ENCODE results near the gene KAT6B. TPM values are rescaled to one million over a fixed set of nuclear protein-coding genes. Genes with fewer than 3 reads are reported as not detected.

KAT6B gene
- total RNA-seq, 4 donors from 2014 or later = 34.2 to 84.2 (median 47.3) TPM

- no peaks in the 10 kb centered on the region for H3K4me1 ChIP-seq
- WGBS = 85% methylated on average over 10 of the region's 10 CpGs
- TF ChIP-seq EP300 (IDR thresholded peaks at IDR 0.05) (no peak), CTCF (IDR thresholded peaks at IDR 0.05) (no peak), POLR2A (IDR thresholded peaks at IDR 0.05) (no peak), POLR2AphosphoS5 (IDR thresholded peaks at IDR 0.05) (no peak)
- no peaks in the 10 kb centered on the region for H3K9me3 ChIP-seq
- H3K36me3 ChIP-seq = no peaks in the 10 kb centered on the region
- no peaks in the 10 kb centered on the region for H3K27me3 ChIP-seq
- H3K27ac ChIP-seq = no peak overlapping the region
- DNase-seq (ENCODE audit: low spot score in 2 of 2) = no peak
- H3K4me3 ChIP-seq = no peak overlapping the region
Measured at GRCh38 chr10:75035975-75036708, 209.7 kb downstream of the KAT6B start.

GRCh38 chr10:75037171-75038153 is 211.1 kb downstream of the KAT6B start:
- H3K27me3 ChIP-seq = no peaks in the 10 kb centered on the region
- no peak overlapping the region for H3K27ac ChIP-seq
- TF ChIP-seq POLR2A (IDR thresholded peaks at IDR 0.05) (no peak), EP300 (IDR thresholded peaks at IDR 0.05) (no peak), POLR2AphosphoS5 (IDR thresholded peaks at IDR 0.05) (no peak), CTCF (IDR thresholded peaks at IDR 0.05) (no peak)
- no peaks in the 10 kb centered on the region for H3K9me3 ChIP-seq
- H3K36me3 ChIP-seq = no peaks in the 10 kb centered on the region
- DNase-seq (ENCODE audit: low spot score in 2 of 2) = no peak
- no peak overlapping the region for H3K4me3 ChIP-seq
- 87% methylated on average over 29 of the region's 32 CpGs for WGBS
- H3K4me1 ChIP-seq = no peaks in the 10 kb centered on the region

DNA sequence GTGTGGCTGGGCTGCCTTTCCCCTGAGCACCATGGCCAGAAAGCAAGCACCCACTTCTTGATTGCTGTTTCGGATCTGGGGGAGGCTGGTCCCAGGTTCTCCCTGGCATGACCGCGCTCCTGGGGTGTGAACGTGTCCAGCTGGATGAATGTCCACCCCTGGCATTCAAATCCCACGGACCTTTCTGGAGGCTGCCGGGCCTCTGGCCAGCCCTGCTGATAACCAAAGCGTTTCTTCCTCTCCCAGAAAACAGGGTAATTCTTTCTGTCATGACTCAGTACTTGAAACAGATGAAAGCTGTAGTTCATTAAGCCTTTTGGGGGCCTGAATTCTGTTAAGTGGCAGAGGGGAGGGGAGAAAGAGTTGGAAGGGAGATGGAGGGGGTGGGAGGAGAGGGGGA is 211.9 kb downstream of the KAT6B start:
- no peaks in the 10 kb centered on the region for H3K36me3 ChIP-seq
- no peak for DNase-seq (ENCODE audit: low spot score in 2 of 2)
- H3K4me3 ChIP-seq = no peak overlapping the region
- H3K4me1 ChIP-seq = no peaks in the 10 kb centered on the region
- no peaks in the 10 kb centered on the region for H3K27me3 ChIP-seq
- 52% methylated on average over 7 of the region's 7 CpGs for WGBS
- TF ChIP-seq EP300 (IDR thresholded peaks at IDR 0.05) = no peak
- no peak for TF ChIP-seq CTCF (IDR thresholded peaks at IDR 0.05)
- TF ChIP-seq POLR2AphosphoS5 (IDR thresholded peaks at IDR 0.05) = no peak
- no peak for TF ChIP-seq POLR2A (IDR thresholded peaks at IDR 0.05)
- no peak overlapping the region for H3K27ac ChIP-seq
- H3K9me3 ChIP-seq = no peaks in the 10 kb centered on the region

GRCh38 chr10:75040576-75040975 is 214.2 kb downstream of the KAT6B start:
- no peaks in the 10 kb centered on the region for H3K9me3 ChIP-seq
- no peaks in the 10 kb centered on the region for H3K4me1 ChIP-seq
- no peak for DNase-seq (ENCODE audit: low spot score in 2 of 2)
- no peaks in the 10 kb centered on the region for H3K36me3 ChIP-seq
- H3K27ac ChIP-seq = no peak overlapping the region
- no peak for TF ChIP-seq CTCF (IDR thresholded peaks at IDR 0.05)
- TF ChIP-seq EP300 (IDR thresholded peaks at IDR 0.05) = no peak
- no peak for TF ChIP-seq POLR2AphosphoS5 (IDR thresholded peaks at IDR 0.05)
- no peak for TF ChIP-seq POLR2A (IDR thresholded peaks at IDR 0.05)
- H3K27me3 ChIP-seq = no peaks in the 10 kb centered on the region
- WGBS = 94% methylated on average over 9 of the region's 9 CpGs
- no peak overlapping the region for H3K4me3 ChIP-seq
